ENCODE results near the gene SERPINF2.
"Not testable (repeated sequence)": the region's sequence is repeated elsewhere in the genome, so short reads cannot be mapped to it uniquely, and the experiment has no call there.

Gene SERPINF2

GRCh38 chr17:1742371-1743087, at the start of gene SERPINF2:
SERPINF2 (plus strand) TSS chr17:1742871; CDS start chr17:1744996, 2,125 bp downstream.
- no peak for DNase-seq

- no peak for DNase-seq
Measured at GRCh38 chr17:1693339-1693738, 49.3 kb upstream of the SERPINF2 start.

- DNase-seq, result no peak
Measured at GRCh38 chr17:1695365-1695764, 47.3 kb upstream of the SERPINF2 start.

GRCh38 chr17:1697681-1698080, 45.0 kb upstream of the SERPINF2 start:
- DNase-seq, result no peak

- not testable (repeated sequence) for DNase-seq
Measured at GRCh38 chr17:1699891-1700290, 42.8 kb upstream of the SERPINF2 start.

GRCh38 chr17:1703063-1703462, 39.6 kb upstream of the SERPINF2 start:
- DNase-seq, result no peak

- DNase-seq, result no peak
Measured at GRCh38 chr17:1705004-1705403, 37.7 kb upstream of the SERPINF2 start.

- no peak for DNase-seq
Measured at GRCh38 chr17:1707107-1707506, 35.6 kb upstream of the SERPINF2 start.

GRCh38 chr17:1708791-1709346, 33.8 kb upstream of the SERPINF2 start:
- not testable (repeated sequence) for DNase-seq

GRCh38 chr17:1709403-1709951, 33.2 kb upstream of the SERPINF2 start:
- no peak for DNase-seq

- no peak for DNase-seq
Measured at GRCh38 chr17:1709971-1710806, 32.5 kb upstream of the SERPINF2 start, which contains the start of gene TLCD2. TLCD2 (minus strand) TSS chr17:1710377; CDS start chr17:1710242, 135 bp downstream.

- no peak for DNase-seq
Measured at GRCh38 chr17:1710807-1711553, 31.7 kb upstream of the SERPINF2 start.

GRCh38 chr17:1711804-1712203, 30.9 kb upstream of the SERPINF2 start:
- no peak for DNase-seq

- no peak for DNase-seq
Measured at GRCh38 chr17:1712271-1712670, 30.4 kb upstream of the SERPINF2 start.

- DNase-seq, result no peak
Measured at GRCh38 chr17:1713160-1713877, 29.4 kb upstream of the SERPINF2 start.

- no peak for DNase-seq
Measured at GRCh38 chr17:1713878-1714426, 28.7 kb upstream of the SERPINF2 start.

GRCh38 chr17:1714427-1714979, 28.2 kb upstream of the SERPINF2 start:
- no peak for DNase-seq

GRCh38 chr17:1714980-1715802, 27.5 kb upstream of the SERPINF2 start:
- no peak for DNase-seq

- no peak for DNase-seq
Measured at GRCh38 chr17:1715803-1716075, 26.9 kb upstream of the SERPINF2 start.

- peak; percentile 73 for DNase-seq
Measured at GRCh38 chr17:1716076-1716911, 26.4 kb upstream of the SERPINF2 start.

Measured in NCI-H187 treated with DMSO at 0.1 percent for 48 hours (cell line).